ENCODE results near the gene CD2BP2. TPM values are rescaled to one million over a fixed set of nuclear protein-coding genes. Genes with fewer than 3 reads are reported as not detected.

CD2BP2 gene
- total and polyA plus RNA-seq, 9 of the 15 experiments (the other 6 are each of a cell fraction or from before 2014, with no cell fraction given) = 3.9 to 51.1 (median 32.8) TPM

GRCh38 chr16:30381291-30382041 is 26.4 kb upstream of the CD2BP2 start (continued):
- TF ChIP-seq CTCF (IDR thresholded peaks at IDR 0.05 in 2 of 3, conservative IDR thresholded peaks at IDR 0.05 in 1 of 3; ENCODE audit: insufficient read depth in 2 of 3, low read depth in 1 of 3, low read length in 3 of 3) (peak in 2 of 3 experiments; percentile 11 to 16; a peak in 1 of 6 replicates), DNMT1 (IDR thresholded peaks at IDR 0.05) (no peak), ZNF780A (CRISPR knock-in tag; IDR thresholded peaks at IDR 0.05) (no peak), MBD1 (CRISPR knock-in tag; IDR thresholded peaks at IDR 0.05) (no peak), SMARCE1 (IDR thresholded peaks at IDR 0.05) (peak; percentile 83), CREBBP (IDR thresholded peaks at IDR 0.05; ENCODE audit: low read depth, low read length) (no peak), SNIP1 (IDR thresholded peaks at IDR 0.05; ENCODE audit: low read depth) (no peak), ZNF511 (CRISPR knock-in tag; IDR thresholded peaks at IDR 0.05) (no peak), NR0B1 (IDR thresholded peaks at IDR 0.05; ENCODE audit: partially characterized antibody) (no peak), HDGF (IDR thresholded peaks at IDR 0.05) (no peak), CBX2 (IDR thresholded peaks at IDR 0.05; ENCODE audit: insufficient read depth, low read length, poor library complexity, severe bottlenecking) (no peak), NONO (IDR thresholded peaks at IDR 0.05; ENCODE audit: low read depth in 2 of 2, low read length in 1 of 2) (no peak), TSHZ1 (CRISPR knock-in tag; IDR thresholded peaks at IDR 0.05) (no peak), ARNT (IDR thresholded peaks at IDR 0.05) (no peak), ZNF668 (CRISPR knock-in tag; IDR thresholded peaks at IDR 0.05) (no peak), PTBP1 (IDR thresholded peaks at IDR 0.05; ENCODE audit: low read depth, low read length) (no peak), SMC3 (conservative IDR thresholded peaks at IDR 0.05; ENCODE audit: insufficient read depth, low read depth, low read length) (no peak), DIDO1 (tag; IDR thresholded peaks at IDR 0.05; ENCODE audit: low read depth) (no peak)
